Testis (tissue), 2 donors: ENCODE measurements around the gene SLC30A10.

ENCODE experiments used
- CTCF ChIP-seq, 3 experiments: fragments of 450-650 bp in 2 of 3; fragments of 200-600 bp in 1 of 3; sonication (generic) in 1 of 3; IDR thresholded peaks; one replicate each; pipeline ENCODE4 v1.5.1; 2016 to 2019; ENCODE audit warnings: antibody characterized with exemption in 3 of 3, mild to moderate bottlenecking in 2 of 3, moderate library complexity in 1 of 3
- POLR2A ChIP-seq: fragments of 450-650 bp; IDR thresholded peaks from one replicate; pipeline ENCODE4 v1.6.1; 2017; ENCODE audit warnings: antibody characterized with exemption, mild to moderate bottlenecking, moderate library complexity

GRCh38 chr1:219898375-219898774, 30.0 kb downstream of the SLC30A10 start:
- TF ChIP-seq CTCF (IDR thresholded peaks at IDR 0.05) (no peak), POLR2A (no peak)
